ENCODE results near the gene VAMP8.

Gene VAMP8

DNA sequence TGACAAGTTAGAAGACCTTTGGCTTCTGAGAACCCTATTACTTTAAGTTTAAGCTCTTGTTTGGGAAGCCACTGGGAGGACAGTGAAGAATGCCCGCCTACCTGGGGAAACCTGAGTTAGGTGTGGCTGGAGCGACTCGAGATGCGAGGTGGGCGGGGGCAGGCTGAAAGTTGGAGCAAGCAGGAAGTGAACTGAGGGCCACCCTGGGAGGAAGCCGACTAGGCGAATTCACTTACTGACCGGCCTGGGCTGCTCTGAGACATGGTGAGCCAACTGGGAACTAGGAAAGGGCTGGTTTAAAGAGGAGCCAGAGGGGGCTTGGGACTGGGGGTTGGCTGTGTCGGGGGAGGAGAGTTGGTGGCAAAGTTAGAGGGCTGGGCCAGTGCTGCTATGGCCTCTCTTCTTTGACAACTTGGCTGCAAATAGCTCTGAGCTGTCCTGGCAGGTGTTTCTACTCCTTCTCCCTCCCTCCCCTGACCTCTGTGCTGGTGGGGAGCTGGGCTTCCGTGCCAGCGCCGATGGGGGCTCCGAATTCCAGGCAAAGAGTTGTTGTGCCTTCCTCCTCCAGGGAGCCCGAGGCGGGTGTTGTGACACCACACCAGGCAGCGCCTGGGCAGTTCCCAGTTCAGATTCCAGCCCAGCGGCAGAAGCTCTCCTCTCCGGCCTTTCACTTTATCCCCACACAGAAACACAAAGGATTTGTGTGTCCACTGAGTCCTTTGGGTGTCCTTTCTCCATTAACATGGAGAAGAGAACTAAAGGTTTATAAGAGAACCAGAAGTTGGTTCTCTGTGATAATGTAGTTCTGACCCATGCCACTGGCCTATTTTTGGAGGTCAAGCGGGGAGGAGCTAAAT, at the start of gene VAMP8:
VAMP8 (plus strand) TSS at position 201 of the 857 bp plus-strand sequence; CDS start at position 262, 61 bp downstream.
- Histone ChIP-seq H3K27ac (ENCODE audit: low read depth, low read length) (peak within 1 kb of the TSS; percentile 73), H3K4me1 (ENCODE audit: control insufficient read depth in 5 of 5, insufficient read depth in 5 of 5, low read length in 5 of 5) (peaks cover 6 to 44% (median 40%) of the 10 kb centered on the region in 5 donors), H3K27me3 (ENCODE audit: control insufficient read depth in 5 of 5, insufficient read depth in 4 of 5, low read length in 5 of 5) (no peaks in the 10 kb centered on the region), H3K4me3 (ENCODE audit: low read depth in 1 of 5, low read length in 5 of 5) (peak within 1 kb of the TSS; percentile 35 to 62 (median 58)), H3K36me3 (ENCODE audit: control insufficient read depth in 5 of 5, insufficient read depth in 5 of 5, low read length in 5 of 5) (peaks cover 0 to 4% (median 0%) of the 10 kb centered on the region in 5 donors), H3K9ac (ENCODE audit: low read length in 5 of 5) (peak within 1 kb of the TSS; percentile 38 to 73 (median 59)), H3K9me3 (ENCODE audit: control insufficient read depth in 5 of 5, low read length in 5 of 5) (no peaks in the 10 kb centered on the region)

DNA sequence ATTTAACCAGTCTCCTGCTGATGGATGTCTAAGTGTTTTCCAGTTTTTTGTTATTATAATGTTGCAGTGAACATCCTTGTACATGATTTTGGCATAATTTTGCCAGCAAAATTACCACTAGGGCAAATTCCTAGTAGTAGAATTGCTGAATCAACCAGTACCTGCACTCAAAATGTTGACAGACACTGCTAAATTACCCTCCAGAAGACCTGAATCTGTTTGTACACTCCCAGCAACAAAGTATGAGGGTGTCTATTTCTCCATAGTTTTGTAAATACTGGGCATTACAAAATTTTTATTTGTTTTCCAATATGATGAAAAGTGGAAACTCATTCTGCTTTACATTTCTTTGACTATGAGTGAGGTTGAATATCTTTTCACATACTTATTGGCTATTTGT, 49.6 kb upstream of the VAMP8 start:
- no peaks in the 10 kb centered on the region for H3K36me3 ChIP-seq (ENCODE audit: control insufficient read depth in 5 of 5, insufficient read depth in 5 of 5, low read length in 5 of 5)
- no peak overlapping the region for H3K4me3 ChIP-seq (ENCODE audit: low read depth in 1 of 5, low read length in 5 of 5)
- no peaks in the 10 kb centered on the region for H3K9me3 ChIP-seq (ENCODE audit: control insufficient read depth in 5 of 5, low read length in 5 of 5)
- H3K27me3 ChIP-seq (ENCODE audit: control insufficient read depth in 5 of 5, insufficient read depth in 4 of 5, low read length in 5 of 5), result no peaks in the 10 kb centered on the region
- no peak overlapping the region for H3K9ac ChIP-seq (ENCODE audit: low read length in 5 of 5)
- no peak overlapping the region for H3K27ac ChIP-seq (ENCODE audit: low read depth, low read length)
- peaks cover 0 to 10% (median 5%) of the 10 kb centered on the region in 5 donors for H3K4me1 ChIP-seq (ENCODE audit: control insufficient read depth in 5 of 5, insufficient read depth in 5 of 5, low read length in 5 of 5)

DNA sequence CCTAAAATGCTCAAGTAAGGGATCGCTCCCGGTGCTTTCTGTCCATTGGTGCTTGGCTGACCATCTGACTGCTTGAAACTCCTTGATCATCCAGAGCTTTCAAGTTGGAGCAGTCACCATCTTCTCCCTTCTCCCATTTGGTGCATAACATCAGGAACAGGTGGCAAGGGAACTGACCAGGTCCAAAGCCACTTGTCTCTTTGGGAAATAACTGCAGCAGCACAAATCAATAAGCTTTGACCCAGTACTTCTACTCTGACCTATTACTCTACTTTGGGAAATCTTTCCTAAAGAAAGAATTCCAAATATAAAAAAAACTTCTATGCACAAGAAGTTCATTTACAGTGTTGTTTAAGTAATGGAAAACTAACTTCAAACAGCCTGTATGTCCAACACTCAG, 49.0 kb upstream of the VAMP8 start:
- Histone ChIP-seq H3K36me3 (ENCODE audit: control insufficient read depth in 5 of 5, insufficient read depth in 5 of 5, low read length in 5 of 5) (no peaks in the 10 kb centered on the region), H3K9me3 (ENCODE audit: control insufficient read depth in 5 of 5, low read length in 5 of 5) (no peaks in the 10 kb centered on the region), H3K4me1 (ENCODE audit: control insufficient read depth in 5 of 5, insufficient read depth in 5 of 5, low read length in 5 of 5) (peaks cover 0 to 10% (median 5%) of the 10 kb centered on the region in 5 donors), H3K4me3 (ENCODE audit: low read depth in 1 of 5, low read length in 5 of 5) (no peak overlapping the region), H3K9ac (ENCODE audit: low read length in 5 of 5) (no peak overlapping the region), H3K27ac (ENCODE audit: low read depth, low read length) (no peak overlapping the region), H3K27me3 (ENCODE audit: control insufficient read depth in 5 of 5, insufficient read depth in 4 of 5, low read length in 5 of 5) (no peaks in the 10 kb centered on the region)

DNA sequence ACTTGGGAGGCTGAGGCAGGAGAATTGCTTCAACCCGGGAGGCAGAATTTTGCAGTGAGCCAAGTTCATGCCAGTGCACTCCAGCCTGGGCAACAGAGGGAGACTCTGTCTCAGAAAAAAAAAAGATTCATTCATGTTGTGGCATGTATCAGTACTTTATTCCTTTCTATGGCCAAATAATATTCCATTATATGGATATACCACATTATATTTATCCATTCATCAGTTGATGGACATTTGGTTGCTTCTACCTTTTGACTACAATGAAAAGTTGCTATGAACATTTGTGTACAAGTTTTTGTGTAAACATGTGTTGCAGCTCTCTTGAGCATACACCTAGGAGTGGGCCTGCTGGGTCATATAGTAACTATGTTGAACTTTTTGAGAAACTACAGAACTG, 47.6 kb upstream of the VAMP8 start:
- Histone ChIP-seq H3K27ac (ENCODE audit: low read depth, low read length) (no peak overlapping the region), H3K9ac (ENCODE audit: low read length in 5 of 5) (no peak overlapping the region), H3K36me3 (ENCODE audit: control insufficient read depth in 5 of 5, insufficient read depth in 5 of 5, low read length in 5 of 5) (no peaks in the 10 kb centered on the region), H3K4me3 (ENCODE audit: low read depth in 1 of 5, low read length in 5 of 5) (no peak overlapping the region), H3K27me3 (ENCODE audit: control insufficient read depth in 5 of 5, insufficient read depth in 4 of 5, low read length in 5 of 5) (no peaks in the 10 kb centered on the region), H3K9me3 (ENCODE audit: control insufficient read depth in 5 of 5, low read length in 5 of 5) (no peaks in the 10 kb centered on the region), H3K4me1 (ENCODE audit: control insufficient read depth in 5 of 5, insufficient read depth in 5 of 5, low read length in 5 of 5) (peaks cover 0 to 3% (median 0%) of the 10 kb centered on the region in 5 donors)

DNA sequence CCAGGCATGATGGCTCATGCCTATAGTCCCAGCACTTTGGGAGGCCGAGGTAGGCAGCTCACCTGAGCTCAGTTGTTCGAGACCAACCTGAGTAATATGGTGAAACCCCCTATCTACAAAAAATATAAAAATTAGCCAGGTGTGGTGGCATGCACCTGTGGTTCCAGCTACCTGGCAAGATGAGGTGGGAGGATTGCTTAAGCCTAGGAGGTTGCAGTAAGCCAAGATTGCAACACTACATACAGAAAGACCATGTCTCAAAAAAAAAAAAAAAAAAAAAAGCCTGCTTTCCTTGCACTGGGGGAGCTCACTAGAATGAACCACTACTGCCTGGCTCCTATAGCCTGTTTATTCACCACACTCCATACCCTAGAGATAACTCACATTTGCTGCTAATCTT, 45.8 kb upstream of the VAMP8 start:
- no peaks in the 10 kb centered on the region for H3K9me3 ChIP-seq (ENCODE audit: control insufficient read depth in 5 of 5, low read length in 5 of 5)
- H3K36me3 ChIP-seq (ENCODE audit: control insufficient read depth in 5 of 5, insufficient read depth in 5 of 5, low read length in 5 of 5), result no peaks in the 10 kb centered on the region
- H3K4me3 ChIP-seq (ENCODE audit: low read depth in 1 of 5, low read length in 5 of 5), result no peak overlapping the region
- H3K4me1 ChIP-seq (ENCODE audit: control insufficient read depth in 5 of 5, insufficient read depth in 5 of 5, low read length in 5 of 5), result peaks cover 0 to under 1% (median 0%) of the 10 kb centered on the region in 5 donors
- no peaks in the 10 kb centered on the region for H3K27me3 ChIP-seq (ENCODE audit: control insufficient read depth in 5 of 5, insufficient read depth in 4 of 5, low read length in 5 of 5)
- H3K27ac ChIP-seq (ENCODE audit: low read depth, low read length), result no peak overlapping the region
- H3K9ac ChIP-seq (ENCODE audit: low read length in 5 of 5), result no peak overlapping the region

DNA sequence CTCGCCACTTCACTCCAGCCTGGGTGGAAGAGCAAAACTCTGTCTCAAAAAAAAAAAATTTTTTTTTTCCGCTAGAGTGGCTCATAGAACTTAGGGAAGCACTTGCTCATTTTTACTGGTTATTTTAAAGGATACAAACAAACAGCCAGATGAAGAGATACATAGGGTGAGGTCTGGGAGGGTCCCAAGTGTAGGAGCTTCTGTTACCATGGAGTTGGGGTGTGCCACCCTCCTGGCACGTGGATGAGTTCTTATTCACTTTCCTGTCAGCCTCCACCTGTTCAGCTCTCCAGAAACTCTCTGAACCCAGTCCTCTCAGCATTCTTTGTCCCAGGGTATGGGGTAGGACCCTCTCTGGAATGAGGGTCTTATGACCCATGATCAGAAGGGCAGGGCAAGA, 43.3 kb upstream of the VAMP8 start:
- no peaks in the 10 kb centered on the region for H3K9me3 ChIP-seq (ENCODE audit: control insufficient read depth in 5 of 5, low read length in 5 of 5)
- peak overlapping the region in 1 of 5 donors; percentile 40 for H3K9ac ChIP-seq (ENCODE audit: low read length in 5 of 5)
- H3K27ac ChIP-seq (ENCODE audit: low read depth, low read length), result no peak overlapping the region
- peaks cover 3 to 15% (median 14%) of the 10 kb centered on the region in 5 donors for H3K4me1 ChIP-seq (ENCODE audit: control insufficient read depth in 5 of 5, insufficient read depth in 5 of 5, low read length in 5 of 5)
- no peaks in the 10 kb centered on the region for H3K36me3 ChIP-seq (ENCODE audit: control insufficient read depth in 5 of 5, insufficient read depth in 5 of 5, low read length in 5 of 5)
- no peaks in the 10 kb centered on the region for H3K27me3 ChIP-seq (ENCODE audit: control insufficient read depth in 5 of 5, insufficient read depth in 4 of 5, low read length in 5 of 5)
- no peak overlapping the region for H3K4me3 ChIP-seq (ENCODE audit: low read depth in 1 of 5, low read length in 5 of 5)

DNA sequence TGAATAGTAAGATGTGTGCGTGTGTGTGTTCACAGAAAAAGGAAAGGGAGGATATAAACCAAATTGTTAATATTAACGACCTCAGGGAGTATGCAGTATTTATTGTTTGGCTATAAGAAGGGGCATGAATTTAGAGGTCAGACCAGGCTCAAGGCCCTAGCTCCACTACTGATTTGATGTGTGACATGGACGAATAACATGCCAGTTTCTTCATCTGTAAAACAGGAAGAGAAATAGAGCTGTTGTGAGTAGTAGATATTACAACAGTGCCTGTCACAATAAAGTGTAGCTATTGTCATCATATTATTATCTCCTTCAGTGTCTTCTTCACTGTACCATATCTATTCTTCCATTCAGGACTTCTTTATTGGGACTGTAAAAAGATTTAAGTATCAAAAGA, 42.5 kb upstream of the VAMP8 start:
- Histone ChIP-seq H3K27ac (ENCODE audit: low read depth, low read length) (no peak overlapping the region), H3K36me3 (ENCODE audit: control insufficient read depth in 5 of 5, insufficient read depth in 5 of 5, low read length in 5 of 5) (no peaks in the 10 kb centered on the region), H3K9me3 (ENCODE audit: control insufficient read depth in 5 of 5, low read length in 5 of 5) (no peaks in the 10 kb centered on the region), H3K27me3 (ENCODE audit: control insufficient read depth in 5 of 5, insufficient read depth in 4 of 5, low read length in 5 of 5) (no peaks in the 10 kb centered on the region), H3K4me1 (ENCODE audit: control insufficient read depth in 5 of 5, insufficient read depth in 5 of 5, low read length in 5 of 5) (peaks cover 3 to 20% (median 18%) of the 10 kb centered on the region in 5 donors), H3K9ac (ENCODE audit: low read length in 5 of 5) (peak overlapping the region in 1 of 5 donors; percentile 4), H3K4me3 (ENCODE audit: low read depth in 1 of 5, low read length in 5 of 5) (no peak overlapping the region)

DNA sequence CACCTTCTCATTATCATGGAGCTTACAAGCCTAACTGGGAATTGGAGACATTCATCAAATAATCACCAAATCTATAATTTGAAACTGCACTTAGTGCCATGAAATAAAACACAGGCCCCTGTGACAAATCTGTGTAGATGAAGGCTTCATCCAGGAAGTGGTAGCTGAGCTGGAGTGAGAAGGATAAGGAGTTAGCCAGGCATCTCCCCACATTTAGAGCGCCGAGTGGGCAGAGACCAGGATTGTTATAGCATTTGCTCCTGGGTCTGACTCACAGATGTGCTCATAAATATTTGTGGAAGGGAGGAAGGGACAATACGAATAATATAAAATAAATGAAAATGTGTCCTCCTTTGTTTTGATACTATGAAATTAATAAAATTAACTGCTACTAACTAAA, 40.9 kb upstream of the VAMP8 start:
- Histone ChIP-seq H3K4me3 (ENCODE audit: low read depth in 1 of 5, low read length in 5 of 5) (no peak overlapping the region), H3K9ac (ENCODE audit: low read length in 5 of 5) (no peak overlapping the region), H3K27me3 (ENCODE audit: control insufficient read depth in 5 of 5, insufficient read depth in 4 of 5, low read length in 5 of 5) (no peaks in the 10 kb centered on the region), H3K4me1 (ENCODE audit: control insufficient read depth in 5 of 5, insufficient read depth in 5 of 5, low read length in 5 of 5) (peaks cover 3 to 36% (median 33%) of the 10 kb centered on the region in 5 donors), H3K9me3 (ENCODE audit: control insufficient read depth in 5 of 5, low read length in 5 of 5) (no peaks in the 10 kb centered on the region), H3K27ac (ENCODE audit: low read depth, low read length) (no peak overlapping the region), H3K36me3 (ENCODE audit: control insufficient read depth in 5 of 5, insufficient read depth in 5 of 5, low read length in 5 of 5) (peaks cover 4 to 7% (median 7%) of the 10 kb centered on the region in 5 donors)

DNA sequence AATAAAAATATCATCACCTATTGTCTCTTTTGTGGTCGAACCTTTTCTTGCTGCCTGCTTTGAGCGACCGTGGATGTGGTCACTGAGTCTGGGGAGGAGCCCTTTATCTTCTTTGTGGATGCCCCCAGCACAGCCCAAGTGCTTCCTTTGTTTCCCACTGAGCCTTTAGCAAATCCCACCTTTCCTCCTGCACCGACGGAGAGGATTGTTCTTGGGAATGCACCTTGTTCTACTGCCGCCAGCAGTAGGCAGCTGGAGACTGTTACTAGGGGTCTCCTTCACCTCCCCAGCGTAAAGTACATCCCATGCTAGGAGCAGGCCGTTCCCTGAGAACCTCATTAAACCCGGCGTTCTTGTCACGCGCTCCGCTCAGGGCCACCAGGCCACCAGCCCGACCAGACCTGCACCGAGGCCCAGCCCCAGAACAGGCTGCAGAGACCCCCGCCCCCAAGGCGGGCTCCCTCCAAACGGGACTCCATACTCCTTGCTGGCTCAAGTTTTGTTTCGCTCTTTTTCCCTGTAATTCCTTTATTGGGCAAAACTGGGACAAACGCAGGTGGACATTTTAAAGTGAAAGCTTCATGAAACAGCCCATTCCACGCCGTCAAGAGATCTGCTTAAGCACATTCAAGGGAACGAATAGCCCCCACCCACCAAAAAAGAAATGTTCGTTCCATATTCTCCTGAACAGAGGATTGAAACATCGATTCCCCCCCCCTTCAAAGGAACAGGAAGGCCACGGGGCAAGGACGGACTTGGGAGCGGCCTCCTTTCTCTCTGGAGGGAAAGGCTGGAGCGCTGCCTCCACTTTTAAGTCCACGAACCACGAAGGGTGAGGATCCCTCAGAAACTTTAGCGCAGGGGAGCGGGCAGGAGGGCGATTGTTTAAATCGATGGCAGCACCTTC, 39.5 kb upstream of the VAMP8 start:
- H3K27ac ChIP-seq (ENCODE audit: low read depth, low read length), result peak overlapping the region; percentile 99
- peak overlapping the region; percentile 78 to 97 (median 93) for H3K4me3 ChIP-seq (ENCODE audit: low read depth in 1 of 5, low read length in 5 of 5)
- H3K27me3 ChIP-seq (ENCODE audit: control insufficient read depth in 5 of 5, insufficient read depth in 4 of 5, low read length in 5 of 5), result no peaks in the 10 kb centered on the region
- H3K9me3 ChIP-seq (ENCODE audit: control insufficient read depth in 5 of 5, low read length in 5 of 5), result no peaks in the 10 kb centered on the region
- peak overlapping the region; percentile 87 to 99 (median 96) for H3K9ac ChIP-seq (ENCODE audit: low read length in 5 of 5)
- H3K4me1 ChIP-seq (ENCODE audit: control insufficient read depth in 5 of 5, insufficient read depth in 5 of 5, low read length in 5 of 5), result peaks cover 3 to 45% (median 38%) of the 10 kb centered on the region in 5 donors
- H3K36me3 ChIP-seq (ENCODE audit: control insufficient read depth in 5 of 5, insufficient read depth in 5 of 5, low read length in 5 of 5), result peaks cover 17 to 21% (median 20%) of the 10 kb centered on the region in 5 donors
